GM19438 (cell line): ENCODE measurements around the gene TFF1.
"Not testable (repeated sequence)": the region's sequence is repeated elsewhere in the genome, so short reads cannot be mapped to it uniquely, and the experiment has no call there.

Experiments
- ATAC-seq: cut with Tn5 transposase; IDR thresholded peaks from one replicate; pipeline ENCODE4 v1.9.1; 2021; ENCODE audit warnings: low read depth; ENCODE audit not compliant: unreplicated experiment

The TFF1 gene

GRCh38 chr21:42366292-42367010, at the start of gene TFF1:
Gene TFF1, minus strand, starts transcription at chr21:42366535. Its CDS starts 40 bp downstream, at chr21:42366495.
- no peak for ATAC-seq

- peak; percentile 51 for ATAC-seq
Observed at GRCh38 chr21:42414928-42415769, 48.8 kb upstream of the TFF1 start.

DNA sequence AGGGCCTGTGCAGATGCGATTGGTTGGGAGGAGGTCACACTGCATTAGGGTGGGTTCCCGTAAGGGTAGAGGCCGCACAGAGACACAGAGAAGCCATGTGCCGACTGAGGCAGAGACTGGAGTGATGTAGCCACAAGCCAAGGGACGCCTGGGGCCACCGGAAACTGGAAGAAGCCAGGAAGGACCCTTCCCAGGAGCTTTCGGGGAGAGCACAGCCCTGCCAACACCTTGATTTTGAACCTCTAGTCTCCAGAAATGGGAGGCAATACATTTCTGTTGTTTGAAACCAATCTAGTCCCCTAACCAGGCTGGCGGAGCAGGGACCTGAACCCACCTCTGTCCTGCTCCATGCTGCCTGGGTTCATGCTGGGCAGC, 48.2 kb upstream of the TFF1 start:
- ATAC-seq = no peak

DNA sequence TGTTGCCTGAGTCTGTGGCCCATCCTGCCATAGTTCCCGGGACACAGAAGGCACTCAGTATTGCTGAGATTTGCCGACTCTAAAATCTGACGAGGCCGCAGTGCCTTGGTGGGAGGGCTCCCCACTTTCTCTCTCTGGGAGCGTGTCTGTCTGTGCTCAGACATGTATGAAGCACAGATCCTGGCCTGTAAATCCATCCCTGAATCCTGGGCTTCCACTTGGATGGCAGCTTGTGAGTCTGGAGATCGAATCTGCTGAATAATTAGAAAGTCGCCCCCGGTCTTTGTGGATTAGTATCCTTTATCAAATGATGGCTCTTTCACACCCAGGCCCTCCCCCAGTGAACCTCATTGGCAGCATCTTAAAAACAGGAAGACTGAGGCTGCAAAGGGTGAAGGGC, 47.7 kb upstream of the TFF1 start:
- ATAC-seq = no peak

- no peak for ATAC-seq
Observed at GRCh38 chr21:42413500-42413899, 47.2 kb upstream of the TFF1 start.

DNA sequence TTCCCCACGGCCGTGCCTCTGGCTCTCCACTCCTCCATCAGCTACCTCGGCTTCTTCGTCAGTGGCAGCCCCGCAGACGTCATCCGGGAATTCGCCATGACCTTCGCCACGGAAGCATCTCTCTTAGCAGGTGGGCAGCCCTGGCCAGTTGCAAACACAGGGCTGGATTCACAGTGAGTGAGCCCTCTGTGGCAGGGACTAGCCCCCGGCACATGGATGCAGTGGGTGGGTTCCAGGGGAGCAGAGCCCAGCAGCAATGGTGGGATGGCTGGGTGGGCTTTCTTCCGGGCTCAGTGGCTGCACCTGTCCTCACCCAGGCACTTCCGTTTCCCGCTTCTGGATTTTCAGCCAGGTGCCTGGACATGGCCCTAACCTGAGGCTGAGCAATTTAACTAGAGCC, 46.8 kb upstream of the TFF1 start:
- ATAC-seq = no peak

- no peak for ATAC-seq
Observed at GRCh38 chr21:42412636-42412933, 46.2 kb upstream of the TFF1 start.

GRCh38 chr21:42411891-42412635, 45.7 kb upstream of the TFF1 start:
- ATAC-seq = no peak

- ATAC-seq = no peak
Observed at GRCh38 chr21:42411197-42411869, 45.0 kb upstream of the TFF1 start.

DNA sequence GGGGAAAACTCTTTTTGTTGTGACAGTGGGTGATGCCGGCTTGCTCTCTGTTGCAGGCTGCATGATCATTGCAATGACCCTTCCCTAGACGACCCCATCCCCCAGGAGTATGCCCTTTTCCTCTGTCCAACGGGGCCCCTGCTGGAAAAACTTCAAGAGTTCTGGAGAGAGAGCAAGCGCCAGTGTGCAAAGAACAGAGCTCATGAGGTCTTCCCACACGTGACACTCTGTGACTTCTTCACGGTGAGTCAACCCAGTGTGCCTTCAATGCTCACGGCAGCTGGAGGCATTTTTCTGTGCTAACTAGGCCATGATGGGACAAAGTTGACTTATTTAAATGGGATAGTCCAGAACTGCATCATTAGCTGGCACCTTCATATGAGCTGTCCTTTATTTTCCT, 43.0 kb upstream of the TFF1 start:
- no peak for ATAC-seq

DNA sequence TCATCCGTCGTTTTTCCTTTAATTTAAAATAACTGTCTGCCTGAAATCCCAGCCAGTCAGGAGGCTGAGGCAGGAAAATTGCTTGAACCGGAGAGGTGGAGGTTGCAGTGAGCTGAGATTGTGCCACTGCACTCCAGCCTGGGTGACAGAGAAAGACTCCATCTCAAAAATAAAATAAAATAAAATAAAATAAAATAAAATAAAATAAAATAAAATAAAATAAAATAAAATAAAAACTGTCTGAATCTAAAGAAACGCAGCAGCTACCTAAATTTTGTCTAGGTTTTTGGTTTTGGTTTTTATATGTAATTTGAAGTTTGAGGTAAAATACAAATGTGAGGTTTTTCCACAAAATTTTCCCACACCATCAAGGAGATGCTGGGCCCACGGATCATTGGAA, 42.4 kb upstream of the TFF1 start:
- ATAC-seq = not testable (repeated sequence)

DNA sequence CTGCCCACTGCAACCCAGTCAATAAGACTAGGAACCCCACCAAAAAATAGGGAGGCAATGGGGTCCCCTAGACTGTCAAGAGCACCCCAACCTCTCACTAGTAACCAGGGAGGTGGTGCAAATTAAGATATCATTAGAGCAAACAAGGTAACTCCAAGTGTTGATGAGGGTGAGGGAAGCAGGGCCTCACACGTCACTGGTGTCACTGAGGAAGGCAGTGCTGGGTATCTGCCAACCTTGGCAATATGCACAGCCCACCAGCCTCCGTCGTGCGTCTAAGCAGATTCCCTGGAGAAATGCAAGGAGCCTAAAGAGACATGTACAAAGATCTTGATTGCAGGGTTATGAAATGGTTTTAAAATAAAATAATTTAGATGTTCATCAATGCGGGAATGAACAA, 41.1 kb upstream of the TFF1 start:
- ATAC-seq = no peak

DNA sequence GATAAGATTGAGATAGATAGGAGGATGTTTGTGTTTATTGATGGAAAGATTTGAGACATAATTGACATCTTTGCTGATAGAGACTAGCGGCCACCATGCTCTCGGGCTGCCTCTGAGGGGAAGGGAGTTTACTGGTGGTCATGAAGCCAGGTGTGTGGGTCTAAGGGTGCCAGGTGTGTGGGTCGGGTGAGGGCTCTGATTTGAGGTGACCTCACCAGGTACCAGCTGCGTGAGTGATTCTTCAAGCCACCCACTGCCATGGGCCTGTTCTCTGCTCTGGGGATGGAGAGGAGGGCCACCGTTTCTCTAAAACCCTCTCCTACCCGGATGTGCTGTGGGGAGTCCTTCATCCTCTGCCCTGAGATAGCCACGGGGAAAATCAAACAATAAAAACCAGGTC, 40.5 kb upstream of the TFF1 start:
- ATAC-seq = no peak

DNA sequence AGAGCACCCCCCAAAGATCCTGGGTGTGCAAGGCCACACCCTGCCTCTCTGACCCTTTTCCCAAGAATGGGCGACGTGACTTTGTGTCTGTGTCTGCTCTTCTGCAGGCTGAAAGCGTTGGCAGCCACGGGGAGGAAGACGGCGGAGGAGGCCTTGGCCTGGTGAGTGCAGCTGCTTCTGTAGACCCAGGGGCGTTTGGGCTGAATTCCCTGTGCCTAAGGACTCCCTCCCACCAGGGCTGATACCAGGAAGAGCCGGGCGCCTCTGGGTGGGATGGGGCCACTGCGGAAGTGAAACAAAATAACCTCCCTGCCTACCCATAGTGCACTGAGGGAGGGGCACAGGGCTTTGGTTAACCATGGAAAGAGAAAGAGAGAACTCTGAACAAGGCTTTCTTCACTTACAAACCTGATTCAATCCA, 39.9 kb upstream of the TFF1 start:
- ATAC-seq = no peak

- no peak for ATAC-seq
Observed at GRCh38 chr21:42405064-42406013, 39.0 kb upstream of the TFF1 start.

GRCh38 chr21:42404539-42404938, 38.2 kb upstream of the TFF1 start:
- no peak for ATAC-seq

DNA sequence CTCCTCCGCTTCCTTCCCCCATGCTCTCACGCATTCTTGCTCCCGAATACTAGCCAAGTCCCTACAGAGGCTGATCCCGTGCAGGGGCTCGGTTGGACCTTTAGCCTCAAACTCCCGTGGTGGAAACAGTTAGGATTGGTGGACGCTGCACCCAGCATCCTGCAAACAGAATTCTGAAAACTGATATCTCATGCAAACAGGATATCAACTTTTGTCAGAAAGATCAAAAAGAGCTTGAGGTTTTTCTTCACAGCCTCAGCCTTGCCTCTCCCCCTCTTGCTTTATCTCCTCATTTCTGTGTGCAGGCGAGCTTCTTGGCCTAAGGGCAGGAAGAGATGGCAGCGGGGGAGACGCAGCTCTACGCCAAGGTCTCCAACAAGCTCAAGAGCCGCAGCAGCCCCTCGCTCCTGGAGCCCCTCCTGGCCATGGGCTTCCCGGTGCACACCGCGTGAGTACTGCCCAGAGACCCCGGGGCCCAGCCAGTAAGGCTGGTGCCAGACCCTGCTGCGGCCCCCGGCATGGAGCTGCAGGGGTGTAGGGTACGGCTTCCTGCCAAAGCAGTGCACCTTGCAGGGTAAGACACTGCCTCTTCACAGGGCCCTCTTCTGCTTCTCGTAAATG, 37.4 kb upstream of the TFF1 start, which contains the start of gene UBASH3A:
UBASH3A (plus strand) TSS at position 292 of the 621 bp plus-strand sequence; CDS start at position 336, 44 bp downstream.
- ATAC-seq = no peak

DNA sequence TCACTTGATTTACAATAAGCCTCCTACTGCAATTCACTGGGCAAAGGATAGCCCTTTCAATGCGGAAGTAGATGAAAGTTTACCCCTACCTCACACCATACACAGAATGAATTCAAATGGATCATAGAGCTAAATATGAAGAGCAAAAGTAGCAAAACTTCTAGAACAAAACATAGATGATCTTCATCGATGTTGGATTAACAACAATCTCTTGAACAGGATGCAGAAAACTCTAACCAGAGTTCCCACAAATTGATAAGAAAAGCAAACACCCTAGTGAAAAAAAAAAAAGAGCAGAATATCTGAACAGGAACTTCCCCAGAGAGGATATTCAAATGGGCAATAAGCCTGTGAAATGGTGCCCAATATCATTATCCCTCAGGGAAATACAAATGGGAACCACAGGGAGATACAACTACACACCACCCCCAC, 35.5 kb upstream of the TFF1 start:
- no peak for ATAC-seq

DNA sequence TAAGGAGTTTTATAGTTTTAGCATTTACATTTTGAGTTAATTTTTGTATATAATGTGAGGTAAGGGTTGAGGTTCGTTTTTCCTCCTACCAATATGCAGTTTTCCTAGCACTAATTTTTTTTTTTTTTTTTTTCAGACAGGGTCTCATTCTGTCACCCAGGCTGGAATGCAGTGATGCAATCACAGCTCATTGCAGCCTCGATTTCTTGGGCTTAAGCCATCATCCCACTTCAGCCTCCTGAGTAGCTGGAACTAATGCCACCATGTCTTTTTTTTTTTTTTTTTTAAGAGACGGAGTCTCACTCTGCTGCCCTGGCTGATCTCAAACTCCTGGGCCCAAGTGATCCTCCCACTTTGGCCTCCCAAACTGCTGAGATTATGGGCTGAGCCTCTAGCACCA, 34.8 kb upstream of the TFF1 start:
- ATAC-seq = no peak
